Skeletal muscle satellite cell (primary cell): Measurements from ENCODE around the gene SYDE2. TPM values are rescaled to one million over a fixed set of nuclear protein-coding genes. Genes with fewer than 3 reads are reported as not detected.
A peak's percentile ranks its signal among the peaks of the same experiment; 100 is the strongest.
"Not testable (repeated sequence)": the region's sequence is repeated elsewhere in the genome, so short reads cannot be mapped to it uniquely, and the experiment has no call there.

ENCODE experiments used
- H3K27me3 ChIP-seq: 2 replicates; pipeline ENCODE4 v1.7.0; 2013; ENCODE audit warnings: low read length; ENCODE audit not compliant: control insufficient read depth, insufficient read depth
- H3K36me3 ChIP-seq: 2 replicates; pipeline ENCODE4 v1.7.0; 2013; ENCODE audit warnings: mild to moderate bottlenecking, control low read depth, low read length; ENCODE audit not compliant: insufficient read depth
- H3K4me1 ChIP-seq: 2 replicates; pipeline ENCODE4 v1.7.0; 2013; ENCODE audit warnings: low read length; ENCODE audit not compliant: control insufficient read depth, insufficient read depth
- H3K4me2 ChIP-seq: 2 replicates; pipeline ENCODE4 v1.7.0; 2013; ENCODE audit warnings: mild to moderate bottlenecking, low read length
- H3K4me3 ChIP-seq: 2 replicates; pipeline ENCODE4 v1.7.0; 2013; ENCODE audit warnings: low read length
- H3K9ac ChIP-seq: 2 replicates; pipeline ENCODE4 v1.7.0; 2013; ENCODE audit warnings: mild to moderate bottlenecking, low read depth, low read length, moderate library complexity
- H3K9me3 ChIP-seq: replicated peaks from 2 replicates; pipeline ENCODE4 v1.7.0; 2013; ENCODE audit warnings: mild to moderate bottlenecking, control low read depth, low read length
- total RNA-seq: library from RNA; depleted of rRNA; stranded (reverse); fragments of >200 nt; gene quantifications from 2 replicates; pipeline ENCODE4 v1.2.3, GENCODE V29; 2012; rRNA removed

SYDE2 gene
- 2.2 and 3.0 TPM in 2 replicates for total RNA-seq

- Histone ChIP-seq H3K9ac (peak within 1 kb of the TSS; percentile 92), H3K27me3 (no peaks in the 10 kb centered on the region), H3K4me1 (peaks cover 38% of the 10 kb centered on the region), H3K9me3 (no peaks in the 10 kb centered on the region), H3K36me3 (no peaks in the 10 kb centered on the region), H3K4me3 (peak within 1 kb of the TSS; percentile 93), H3K4me2 (peak within 1 kb of the TSS; percentile 97)
These were observed at the start of gene SYDE2 for GRCh38 chr1:85200463-85201339. TSS of gene SYDE2 (minus strand) at chr1:85201016. CDS start at chr1:85200996, 20 bp downstream.

DNA sequence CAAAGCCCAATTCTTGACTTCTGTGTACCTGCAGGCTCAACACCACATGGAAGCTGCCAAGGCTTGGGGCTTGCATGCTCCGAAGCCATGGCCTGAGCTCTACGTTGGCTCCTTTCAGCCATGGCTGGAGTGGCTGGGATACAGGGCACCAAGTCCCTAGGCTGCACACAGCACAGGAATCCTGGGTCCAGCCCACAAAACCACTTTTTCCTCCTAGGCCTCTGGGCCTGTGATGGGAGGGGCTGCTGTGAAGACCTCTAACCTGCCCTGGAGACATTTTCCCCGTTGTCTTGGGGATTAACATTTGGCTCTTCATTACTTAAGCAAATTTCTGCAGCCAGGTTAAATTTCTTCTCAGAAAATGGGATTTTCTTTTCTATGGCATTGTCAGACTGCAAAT lies 48.2 kb upstream of the SYDE2 start:
- Histone ChIP-seq H3K4me1 (peaks cover 20% of the 10 kb centered on the region), H3K36me3 (peaks cover 27% of the 10 kb centered on the region)
- H3K4me3 ChIP-seq, H3K9ac ChIP-seq, H3K27me3 ChIP-seq, H3K9me3 ChIP-seq, H3K4me2 ChIP-seq: not testable (repeated sequence)

- H3K4me2 ChIP-seq, result no peak overlapping the region
- H3K36me3 ChIP-seq, result no peaks in the 10 kb centered on the region
- no peak overlapping the region for H3K9ac ChIP-seq
- no peak overlapping the region for H3K4me3 ChIP-seq
- H3K9me3 ChIP-seq, result no peaks in the 10 kb centered on the region
- H3K27me3 ChIP-seq, result no peaks in the 10 kb centered on the region
- peaks cover 32% of the 10 kb centered on the region for H3K4me1 ChIP-seq
These were observed 45.1 kb upstream of the SYDE2 start for GRCh38 chr1:85245891-85246290.

DNA sequence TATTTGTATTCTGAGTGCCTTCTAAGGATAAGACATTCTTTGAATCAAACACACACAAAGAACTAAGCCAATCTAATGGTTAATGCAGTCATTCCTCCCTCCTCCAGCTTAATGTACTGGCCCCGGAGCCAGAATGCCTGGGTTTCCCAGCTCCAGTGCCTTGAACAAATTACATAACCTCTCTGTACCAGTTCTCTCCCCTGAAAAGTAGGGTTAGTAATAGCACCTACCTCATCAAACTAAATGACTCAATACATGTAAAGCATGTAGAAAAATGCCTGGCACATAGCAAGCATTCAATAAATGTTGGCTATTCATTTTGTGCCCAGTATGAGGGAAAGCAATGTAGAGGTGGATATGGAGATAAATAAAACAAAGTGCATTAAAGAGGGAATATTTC lies 44.6 kb upstream of the SYDE2 start:
- Histone ChIP-seq H3K9me3 (no peaks in the 10 kb centered on the region), H3K9ac (no peak overlapping the region), H3K4me1 (peaks cover 36% of the 10 kb centered on the region), H3K27me3 (no peaks in the 10 kb centered on the region), H3K4me3 (no peak overlapping the region), H3K4me2 (peak overlapping the region; percentile 39), H3K36me3 (no peaks in the 10 kb centered on the region)

DNA sequence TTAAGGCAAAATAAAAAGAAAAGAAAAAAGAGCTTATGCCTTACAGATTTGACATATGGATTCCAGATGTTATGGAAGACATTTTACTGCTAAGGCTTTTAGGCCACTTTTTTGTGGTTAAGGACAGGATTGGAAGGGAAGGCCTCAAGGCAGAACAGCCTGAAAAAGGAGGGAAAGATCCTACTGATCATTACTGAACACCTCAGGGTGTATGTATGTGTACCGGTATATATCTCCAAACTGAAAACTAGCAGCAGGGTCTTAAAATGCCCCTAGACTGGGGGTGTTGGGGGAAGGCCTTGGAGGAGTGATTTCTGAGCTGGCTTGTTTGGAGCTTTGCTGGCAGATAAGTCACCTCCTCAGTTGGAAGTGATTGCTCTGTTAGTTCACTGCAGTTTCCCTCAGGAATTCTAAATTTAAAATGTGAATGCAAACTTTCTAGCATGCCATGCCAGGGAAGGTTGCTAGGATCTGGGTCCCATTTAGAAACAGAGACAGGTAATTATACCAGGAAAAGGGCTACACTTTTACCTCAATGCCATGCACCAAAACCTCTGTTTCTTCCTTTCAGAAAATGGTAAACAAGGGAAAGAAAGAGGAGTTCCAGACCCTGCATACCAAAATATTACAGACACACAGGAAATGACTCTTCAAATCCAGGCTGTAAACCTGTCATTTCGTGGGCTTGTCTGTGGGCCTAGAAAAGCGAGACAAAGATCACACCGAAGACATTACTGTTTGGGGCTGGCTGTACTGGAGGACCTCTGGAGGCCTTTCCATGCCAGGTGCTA lies 43.6 kb upstream of the SYDE2 start:
- Histone ChIP-seq H3K4me1 (peaks cover 37% of the 10 kb centered on the region), H3K9ac (no peak overlapping the region), H3K27me3 (no peaks in the 10 kb centered on the region), H3K4me3 (no peak overlapping the region), H3K9me3 (no peaks in the 10 kb centered on the region), H3K4me2 (peak overlapping the region; percentile 39), H3K36me3 (no peaks in the 10 kb centered on the region)

GRCh38 chr1:85243372-85243771 lies 42.6 kb upstream of the SYDE2 start:
- Histone ChIP-seq H3K4me2 (no peak overlapping the region), H3K9me3 (no peaks in the 10 kb centered on the region), H3K9ac (no peak overlapping the region), H3K36me3 (no peaks in the 10 kb centered on the region), H3K4me1 (peaks cover 37% of the 10 kb centered on the region), H3K4me3 (no peak overlapping the region), H3K27me3 (no peaks in the 10 kb centered on the region)

GRCh38 chr1:85240643-85241042 lies 39.8 kb upstream of the SYDE2 start:
- Histone ChIP-seq H3K36me3 (no peaks in the 10 kb centered on the region), H3K4me2 (no peak overlapping the region)

DNA sequence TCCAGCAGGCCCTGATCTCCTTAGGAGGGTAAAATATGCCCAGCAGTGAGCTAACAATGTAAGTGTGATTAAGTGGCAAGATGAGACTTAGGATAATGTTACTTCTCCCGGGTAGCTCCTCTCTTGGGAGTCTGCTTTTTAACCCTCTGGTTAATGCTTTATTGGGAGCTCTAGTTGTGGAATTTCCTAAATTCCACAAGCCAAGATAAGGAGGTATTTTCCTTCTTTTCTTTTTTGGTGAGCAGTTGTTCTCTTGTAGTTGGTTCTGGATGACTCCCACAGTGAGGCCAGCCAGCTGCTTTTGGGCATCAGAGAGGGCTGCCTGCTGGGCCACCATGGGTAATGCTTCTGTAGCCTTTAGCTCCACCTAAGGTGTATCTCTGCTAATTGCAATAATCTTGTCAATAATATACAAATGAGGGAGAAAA lies 39.4 kb upstream of the SYDE2 start:
- H3K27me3 ChIP-seq, result peaks cover 10% of the 10 kb centered on the region
- H3K9me3 ChIP-seq, result no peaks in the 10 kb centered on the region
- H3K4me2 ChIP-seq, result no peak overlapping the region
- H3K4me3 ChIP-seq, result no peak overlapping the region
- H3K36me3 ChIP-seq, result no peaks in the 10 kb centered on the region
- H3K4me1 ChIP-seq, result peaks cover 29% of the 10 kb centered on the region
- H3K9ac ChIP-seq, result no peak overlapping the region

More at GRCh38 chr1:85240643-85241042, 39.8 kb upstream of the SYDE2 start:
- Histone ChIP-seq H3K27me3 (peaks cover 10% of the 10 kb centered on the region), H3K9ac (no peak overlapping the region), H3K4me3 (no peak overlapping the region), H3K9me3 (no peaks in the 10 kb centered on the region), H3K4me1 (peaks cover 33% of the 10 kb centered on the region)

GRCh38 chr1:85237613-85238012 lies 36.8 kb upstream of the SYDE2 start:
- Histone ChIP-seq H3K4me2 (no peak overlapping the region), H3K4me3 (no peak overlapping the region), H3K9me3 (no peaks in the 10 kb centered on the region), H3K36me3 (no peaks in the 10 kb centered on the region), H3K4me1 (peaks cover 9% of the 10 kb centered on the region), H3K27me3 (peaks cover 10% of the 10 kb centered on the region), H3K9ac (no peak overlapping the region)

- Histone ChIP-seq H3K4me2 (no peak overlapping the region), H3K9me3 (no peaks in the 10 kb centered on the region), H3K4me1 (no peaks in the 10 kb centered on the region), H3K9ac (no peak overlapping the region), H3K36me3 (no peaks in the 10 kb centered on the region), H3K27me3 (no peaks in the 10 kb centered on the region), H3K4me3 (no peak overlapping the region)
These were observed 29.6 kb upstream of the SYDE2 start for GRCh38 chr1:85230305-85230977.

GRCh38 chr1:85229574-85230097 lies 28.8 kb upstream of the SYDE2 start:
- Histone ChIP-seq H3K4me2 (no peak overlapping the region), H3K9ac (no peak overlapping the region), H3K9me3 (no peaks in the 10 kb centered on the region), H3K36me3 (no peaks in the 10 kb centered on the region), H3K4me1 (no peaks in the 10 kb centered on the region), H3K4me3 (no peak overlapping the region), H3K27me3 (no peaks in the 10 kb centered on the region)
